Motor neuron (in vitro differentiated cells): ENCODE data around the gene SFT2D1. TPM values are rescaled to one million over a fixed set of nuclear protein-coding genes. Genes with fewer than 3 reads are reported as not detected.
"Not testable (repeated sequence)": the region's sequence is repeated elsewhere in the genome, so short reads cannot be mapped to it uniquely, and the experiment has no call there.

Source experiments
- ATAC-seq, 8 experiments: fragments of 200-7000 bp; cut with Tn5 transposase; replicated peaks in 6 of 8; 2 replicates each; pipeline ENCODE4 v1.8.0; 2021; ENCODE audit warnings: mild to moderate bottlenecking in 8 of 8, moderate library complexity in 8 of 8
- H3K27ac ChIP-seq, 2 donors: fragments of 250-450 bp; sonication (Bioruptor Pico); 2 replicates each; pipeline ENCODE4 v1.9.0; 2021; ENCODE audit warnings: antibody characterized with exemption in 2 of 2, mild to moderate bottlenecking in 2 of 2, moderate library complexity in 1 of 2
- H3K4me1 ChIP-seq, 2 donors: fragments of 250-450 bp; sonication (Bioruptor Pico); replicated peaks in 1 of 2; 2 replicates each; pipeline ENCODE4 v1.6.1; 2021; ENCODE audit warnings: antibody characterized with exemption in 2 of 2, mild to moderate bottlenecking in 2 of 2, moderate library complexity in 1 of 2
- H3K4me3 ChIP-seq, 5 donors: fragments of 250-450 bp; sonication (Bioruptor Pico); 2 replicates each; pipeline ENCODE4 v1.9.0; 2021; ENCODE audit warnings: antibody characterized with exemption in 5 of 5, mild to moderate bottlenecking in 5 of 5, moderate library complexity in 4 of 5
- WGBS, 10 experiments: fragments of 450-650 bp; shearing (Covaris generic); methylation state at CpG; one replicate each; pipeline ENCODE4 v1.0.0; 2022; 5-methylcytosine and 5-hydroxymethylcytosine counted together
- in situ Hi-C, 9 experiments: fragments of 400-800 bp; cut with MboI; loops; one replicate each; pipeline ENCODE4 v1.15.0; 2021; ENCODE audit warnings: low sequenced_read_pairs in 9 of 9, low pct_unique_long_range_greater_than_20kb in 2 of 9; ENCODE audit not compliant: unreplicated experiment in 9 of 9
- total RNA-seq, 8 experiments: library from RNA; unstranded; fragments of 300-600 nt; gene quantifications; 2 replicates each; pipeline versions ENCODE4 v1.2.3 to v1.2.4, GENCODE V29; 2022

Gene SFT2D1
- 10 to 100 TPM; 21.4 to 53.5 (median 29.1) TPM for total RNA-seq

DNA sequence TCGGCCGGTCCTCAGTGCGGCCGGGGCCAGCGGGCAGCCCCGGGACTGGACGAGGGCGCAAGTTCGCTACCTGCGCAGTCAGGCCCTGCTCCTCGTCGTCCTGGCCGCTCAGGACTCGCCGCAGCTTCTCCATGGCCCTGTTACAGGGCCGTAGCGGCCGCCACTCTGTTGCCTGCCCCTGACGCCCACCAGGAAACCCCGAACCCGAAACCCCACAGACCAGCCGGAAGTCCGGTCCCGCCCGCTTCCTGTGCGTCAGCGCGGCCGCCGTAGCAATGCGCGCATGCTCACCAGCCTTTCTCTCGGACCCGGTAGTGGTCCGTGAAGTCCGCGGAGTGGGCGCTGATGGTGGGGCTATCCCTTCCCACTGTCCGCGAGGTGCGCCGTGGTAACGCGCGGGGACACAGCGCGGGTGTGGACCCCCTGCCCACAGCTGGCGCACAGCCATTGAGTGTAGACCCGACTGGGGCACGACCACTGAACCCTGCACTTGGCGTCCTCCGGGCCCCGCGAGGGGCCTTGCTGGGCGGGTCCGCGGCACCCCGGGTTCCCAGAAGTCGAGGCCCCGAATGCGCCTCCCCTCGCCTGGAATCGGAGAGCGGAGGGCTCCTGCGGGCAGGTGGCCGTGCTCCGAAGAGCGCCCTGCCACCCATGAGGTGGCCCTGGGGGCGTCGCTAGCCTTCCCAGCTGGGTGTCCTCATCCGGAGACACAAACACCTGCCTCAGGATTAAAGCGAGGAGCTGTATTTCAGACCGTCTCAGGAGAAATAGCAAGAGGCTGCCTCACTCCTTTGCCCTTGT, at the start of gene SFT2D1:
TSS of gene SFT2D1 (minus strand) at position 197 of the 801 bp plus-strand sequence. CDS start at position 133, 64 bp downstream.
- H3K4me1 ChIP-seq, result peaks cover 9 to 20% of the 10 kb centered on the region in 2 donors
- H3K27ac ChIP-seq, result peak within 1 kb of the TSS; percentile 66 to 86
- in situ Hi-C loops, result no loop called here
- 0 to 1% (median 0%) methylated on average over 1 to 22 of the region's 73 CpGs; no CpG with 5 or more reads in 5 of the 10 experiments for WGBS, 10 experiments
- H3K4me3 ChIP-seq, result peak within 1 kb of the TSS; percentile 68 to 98 (median 88)
- ATAC-seq, result peak; percentile 93 to 99 (median 98)

DNA sequence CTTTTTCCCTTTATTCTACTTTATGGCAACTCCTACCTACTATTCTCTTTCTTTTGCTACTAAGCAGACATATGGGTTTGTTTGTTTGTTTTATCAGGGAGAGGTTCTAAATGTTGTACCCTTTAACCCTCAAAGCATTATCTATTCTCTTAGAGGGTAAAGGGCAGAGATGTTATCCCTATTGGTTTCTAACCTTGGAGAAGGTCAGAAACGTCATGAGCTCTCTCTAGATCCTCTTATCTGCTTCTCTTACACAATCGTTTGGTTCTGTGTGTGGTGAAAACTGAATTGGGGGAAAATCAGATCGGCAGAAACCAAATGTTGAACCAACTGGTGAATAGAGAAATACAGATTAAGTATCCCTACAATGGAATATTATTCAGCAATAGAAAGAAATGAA, 46.8 kb upstream of the SFT2D1 start:
- no peak for ATAC-seq
- H3K27ac ChIP-seq, result no peak overlapping the region
- in situ Hi-C loops, result loop anchor here in 3 of 9 experiments (10.0 to 25.0 kb wide), 3 partner anchors 102 to 227 kb away; partner anchors contain the start of gene TBXT (in 1 of the 3)
- peaks cover 0 to 1% of the 10 kb centered on the region in 2 donors for H3K4me1 ChIP-seq
- H3K4me3 ChIP-seq, result no peak overlapping the region
- WGBS, 10 experiments, result 17 to 83% (median 67%) methylated on average over 1 to 3 of the region's 3 CpGs; no CpG with 5 or more reads in 1 of the 10 experiments

DNA sequence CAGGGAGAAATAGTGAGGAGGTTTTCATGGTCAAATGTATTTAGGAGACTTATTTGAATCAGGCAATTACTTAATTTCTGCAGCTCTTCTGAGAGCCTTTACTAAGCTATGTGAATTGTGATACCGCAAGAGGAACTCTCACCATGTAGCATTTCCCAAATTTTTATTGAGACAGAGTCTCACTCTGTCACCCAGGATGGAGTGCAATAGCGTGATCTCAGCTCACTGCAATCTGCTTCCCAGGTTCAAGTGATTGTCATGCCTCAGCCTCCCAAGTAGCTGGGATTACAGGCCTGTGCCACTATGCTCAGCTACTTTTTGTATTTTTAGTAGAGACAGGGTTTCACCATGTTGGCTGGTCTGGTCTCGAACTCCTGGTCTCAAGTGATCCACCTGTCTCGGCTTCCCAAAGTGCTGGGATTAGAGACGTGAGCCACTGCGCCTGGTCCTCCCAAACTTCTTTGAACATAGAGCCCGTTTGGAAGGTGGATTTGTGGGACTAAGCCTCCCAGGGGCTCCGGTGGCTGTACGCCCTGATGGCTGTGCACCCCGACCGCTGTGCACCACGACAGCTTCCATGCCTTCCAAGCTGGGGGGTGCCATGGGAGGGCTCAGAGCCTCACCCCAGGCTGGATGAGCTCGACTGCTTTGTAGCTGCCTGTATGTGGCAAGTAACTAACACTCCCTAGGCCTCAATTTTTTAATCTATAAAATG, 46.1 kb upstream of the SFT2D1 start:
- H3K27ac ChIP-seq, result no peak overlapping the region
- in situ Hi-C loops, result loop anchor here in 3 of 9 experiments (10.0 to 25.0 kb wide), 3 partner anchors 101 to 226 kb away; partner anchors contain the start of gene TBXT (in 1 of the 3)
- ATAC-seq, result no peak
- H3K4me3 ChIP-seq, result no peak overlapping the region
- H3K4me1 ChIP-seq, result peaks cover 0 to 4% of the 10 kb centered on the region in 2 donors
- 71 to 100% (median 90%) methylated on average over 1 to 7 of the region's 13 CpGs; no CpG with 5 or more reads in 4 of the 10 experiments for WGBS, 10 experiments

DNA sequence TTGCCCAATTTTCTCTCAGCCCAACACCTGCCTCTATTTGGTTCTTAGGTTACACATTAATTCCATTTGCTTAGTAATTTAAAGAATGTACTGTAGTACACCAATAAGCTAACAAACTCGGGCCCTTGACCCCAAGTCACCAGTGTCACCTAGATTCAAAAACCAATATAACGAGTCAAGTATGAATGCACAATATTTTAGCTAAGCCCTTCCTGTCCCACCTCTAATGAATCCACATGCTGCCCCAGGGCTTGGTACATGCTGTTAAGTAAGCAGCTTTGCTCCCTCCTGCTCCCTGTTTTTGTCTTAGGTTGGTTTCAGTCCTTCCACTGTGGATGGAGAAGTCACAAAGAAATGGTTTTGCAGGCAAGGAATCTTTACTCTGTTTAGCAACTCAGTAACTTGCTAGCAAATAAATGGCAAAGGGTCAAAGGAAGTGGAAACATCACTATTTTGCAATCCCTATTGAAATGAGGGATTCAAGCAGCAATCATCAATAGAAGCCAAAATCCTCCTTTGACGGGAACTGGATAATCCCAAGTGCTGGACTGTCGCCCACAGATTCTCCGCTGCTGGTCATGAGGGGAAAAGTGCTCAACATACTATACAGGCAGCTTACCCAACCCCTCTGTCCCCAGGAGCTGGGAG, 45.4 kb upstream of the SFT2D1 start:
- in situ Hi-C loops, result loop anchor here in 3 of 9 experiments (10.0 to 25.0 kb wide), 3 partner anchors 100 to 225 kb away; partner anchors contain the start of gene TBXT (in 1 of the 3)
- Histone ChIP-seq H3K4me3 (no peak overlapping the region), H3K27ac (no peak overlapping the region), H3K4me1 (peaks cover 0 to 4% of the 10 kb centered on the region in 2 donors)
- 49 to 93% (median 80%) methylated on average over 1 to 4 of the region's 5 CpGs; no CpG with 5 or more reads in 3 of the 10 experiments for WGBS, 10 experiments
- ATAC-seq, result no peak

DNA sequence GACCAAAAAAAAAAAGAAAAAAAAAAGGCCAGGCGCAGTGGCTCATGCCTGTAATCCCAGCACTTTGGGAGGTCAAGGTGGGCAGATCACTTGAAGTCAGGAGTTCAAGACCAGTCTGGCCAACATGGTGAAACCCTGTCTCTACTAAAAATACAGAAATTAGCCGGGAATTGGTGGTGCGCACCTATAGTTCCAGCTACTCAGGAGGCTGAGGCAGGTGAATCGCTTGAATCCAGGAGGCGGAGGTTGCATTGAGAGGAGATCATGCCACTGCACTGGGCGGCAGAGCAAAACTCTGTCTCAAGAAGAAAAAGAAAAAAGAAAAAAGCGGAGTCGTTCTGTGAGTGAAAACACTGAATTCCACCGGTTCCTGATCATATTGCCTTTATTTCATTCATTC, 44.8 kb upstream of the SFT2D1 start:
- not testable (repeated sequence) for H3K4me3 ChIP-seq, H3K27ac ChIP-seq, ATAC-seq, H3K4me1 ChIP-seq
- in situ Hi-C loops, result loop anchor here in 3 of 9 experiments (10.0 to 25.0 kb wide), 3 partner anchors 100 to 225 kb away; partner anchors contain the start of gene TBXT (in 1 of the 3)
- 84 to 100% (median 92%) methylated on average over 1 to 9 of the region's 9 CpGs; no CpG with 5 or more reads in 1 of the 10 experiments for WGBS, 10 experiments

DNA sequence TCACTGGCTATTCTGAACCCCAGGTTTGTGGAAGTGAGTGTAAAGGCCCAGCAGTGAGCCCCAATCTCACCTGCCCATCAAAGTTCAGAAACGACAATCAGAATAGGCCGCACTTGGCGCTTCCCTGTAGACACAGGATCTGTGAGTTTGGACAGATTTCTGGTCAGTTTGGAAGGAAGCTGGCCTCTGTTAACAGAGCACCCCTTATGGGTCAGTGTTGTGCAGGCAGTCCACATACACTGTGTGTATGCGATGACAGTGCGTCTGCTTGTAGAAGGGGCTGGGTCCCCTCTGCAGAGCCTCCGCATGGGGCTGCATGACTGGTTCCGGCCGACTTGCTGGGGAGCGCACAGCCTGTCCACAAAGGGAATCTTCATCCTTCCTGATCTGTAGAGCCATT, 43.8 kb upstream of the SFT2D1 start:
- 82 to 100% (median 95%) methylated on average over 1 to 9 of the region's 9 CpGs; no CpG with 5 or more reads in 4 of the 10 experiments for WGBS, 10 experiments
- in situ Hi-C loops, result loop anchor here in 3 of 9 experiments (10.0 to 25.0 kb wide), 3 partner anchors 99 to 224 kb away; partner anchors contain the start of gene TBXT (in 1 of the 3)

DNA sequence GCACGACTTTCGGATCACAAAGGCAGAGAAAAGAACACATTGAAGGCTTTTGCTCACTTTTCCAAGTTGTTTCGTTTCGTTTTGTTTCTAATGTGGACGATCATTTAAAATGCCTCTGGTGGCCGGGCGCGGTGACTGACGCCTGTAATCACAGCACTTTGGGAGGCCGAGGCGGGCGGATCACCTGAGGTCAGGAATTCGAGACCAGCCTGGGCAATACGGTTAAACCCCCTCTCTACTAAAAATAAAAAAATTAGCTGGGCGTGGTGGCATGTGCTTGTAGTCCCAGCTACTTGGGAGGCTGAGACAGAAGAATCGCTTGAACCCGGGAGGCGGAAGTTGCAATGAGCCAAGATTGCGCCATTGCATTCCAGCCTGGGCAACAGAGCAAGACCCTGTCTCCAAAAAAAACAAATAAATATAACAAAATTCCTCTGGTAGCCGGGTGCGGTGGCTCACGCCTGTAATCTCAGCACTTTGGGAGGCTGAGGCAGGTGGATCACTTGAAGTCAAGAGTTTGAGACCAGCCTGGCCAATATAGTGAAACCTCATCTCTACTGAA, 41.5 kb upstream of the SFT2D1 start:
- in situ Hi-C loops, result loop anchor here in 3 of 9 experiments (10.0 to 25.0 kb wide), 3 partner anchors 97 to 222 kb away; partner anchors contain the start of gene TBXT (in 1 of the 3)
- not testable (repeated sequence) for H3K4me1 ChIP-seq
- 0 to 78% (median 16%) methylated on average over 3 to 19 of the region's 22 CpGs for WGBS, 10 experiments
- Histone ChIP-seq H3K4me3 (peak overlapping the region; percentile 60 to 94 (median 74)), H3K27ac (peak overlapping the region; percentile 89 to 96)
- ATAC-seq, result peak in 2 of 8 experiments; percentile 2 to 3

More for the DNA sequence above, 43.8 kb upstream of the SFT2D1 start:
- no peak for ATAC-seq
- no peak overlapping the region for H3K4me3 ChIP-seq
- no peak overlapping the region for H3K27ac ChIP-seq
- peaks cover 0 to 7% of the 10 kb centered on the region in 2 donors for H3K4me1 ChIP-seq

DNA sequence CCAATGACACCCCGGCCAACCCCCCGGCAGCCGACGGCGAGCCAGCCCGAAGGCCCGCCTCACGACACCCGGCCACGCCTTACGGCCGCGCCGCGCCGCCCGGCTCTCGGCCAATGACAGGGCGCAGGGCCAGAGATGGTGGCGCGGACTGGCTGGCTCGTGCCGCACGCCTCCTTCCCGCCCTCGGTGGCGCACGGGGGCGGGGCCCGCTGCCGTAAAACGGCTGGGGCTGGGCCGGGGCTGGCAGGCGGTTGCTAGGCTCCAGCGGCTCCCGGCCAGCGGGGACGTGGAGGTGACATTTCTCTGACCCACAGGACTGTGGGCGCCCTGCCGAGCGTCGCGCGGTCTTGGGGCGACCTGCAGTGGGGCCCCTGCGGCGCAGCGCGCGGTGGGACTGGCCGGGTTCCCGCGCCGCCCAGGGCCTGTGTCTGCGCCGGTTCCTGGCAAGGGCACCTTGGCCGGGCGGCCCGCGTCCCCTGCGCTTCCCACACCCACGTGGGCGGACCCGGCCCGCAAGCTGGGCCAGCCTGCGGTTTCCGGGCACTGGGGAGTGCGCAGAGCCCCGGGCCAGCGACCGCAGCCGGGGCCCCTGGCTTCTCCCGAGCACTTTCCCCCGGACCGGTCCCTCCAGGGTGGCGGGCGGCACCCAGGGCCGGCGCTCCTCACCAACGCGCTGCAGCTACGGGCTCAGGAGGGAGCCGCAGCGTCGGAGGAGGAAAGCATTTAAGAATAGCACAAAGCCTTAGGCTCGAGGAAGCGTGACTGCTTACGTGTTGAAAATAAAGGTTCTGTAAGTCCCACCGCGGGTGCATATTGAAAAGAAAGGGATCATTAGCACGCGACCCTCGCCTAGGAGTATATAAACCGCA, 40.8 kb upstream of the SFT2D1 start, which contains the start of gene MPC1:
TSS of gene MPC1 (minus strand) at position 8 of the 869 bp plus-strand sequence. CDS start 64 bp downstream, outside the sequence.
- ATAC-seq, result peak; percentile 88 to 95 (median 90)
- Histone ChIP-seq H3K4me3 (peak within 1 kb of the TSS; percentile 60 to 94 (median 74)), H3K4me1 (peaks cover 0 to 9% of the 10 kb centered on the region in 2 donors), H3K27ac (peak within 1 kb of the TSS; percentile 89 to 96)
- in situ Hi-C loops, result loop anchor here in 3 of 9 experiments (10.0 to 25.0 kb wide), 3 partner anchors 96 to 221 kb away; partner anchors contain the start of gene TBXT (in 1 of the 3)
- WGBS, 10 experiments, result 0 to 3% (median 0%) methylated on average over 3 to 18 of the region's 94 CpGs; no CpG with 5 or more reads in 1 of the 10 experiments

DNA sequence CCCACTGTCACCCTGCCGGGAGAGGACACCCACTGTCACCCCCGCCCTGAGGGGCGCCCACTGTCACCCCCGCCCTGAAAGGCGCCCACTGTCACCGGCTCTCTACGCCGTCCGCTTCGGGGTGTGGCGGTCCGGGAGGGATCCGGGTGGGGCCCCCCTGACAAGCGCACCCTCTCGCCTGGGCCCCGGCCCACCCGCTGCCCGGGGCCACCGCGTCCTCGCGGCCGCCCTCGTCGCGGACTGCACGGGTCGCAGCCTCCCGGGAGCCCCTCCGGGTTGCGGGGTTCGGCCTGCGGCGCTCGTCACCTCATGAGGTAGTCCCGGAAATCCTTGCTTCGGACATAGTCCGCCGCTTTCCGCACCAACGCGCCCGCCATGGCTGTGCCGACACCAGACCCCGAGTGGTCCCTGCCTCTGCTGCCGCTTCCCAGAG, 40.2 kb upstream of the SFT2D1 start:
- no CpG with 5 or more reads among the region's 46 CpGs for WGBS, 10 experiments
- Histone ChIP-seq H3K27ac (peak overlapping the region; percentile 72 to 89), H3K4me1 (peaks cover 0 to 9% of the 10 kb centered on the region in 2 donors), H3K4me3 (peak overlapping the region; percentile 60 to 94 (median 74))
- in situ Hi-C loops, result loop anchor here in 3 of 9 experiments (10.0 to 25.0 kb wide), 3 partner anchors 95 to 220 kb away; partner anchors contain the start of gene TBXT (in 1 of the 3)
- ATAC-seq, result peak; percentile 12 to 45 (median 36)

DNA sequence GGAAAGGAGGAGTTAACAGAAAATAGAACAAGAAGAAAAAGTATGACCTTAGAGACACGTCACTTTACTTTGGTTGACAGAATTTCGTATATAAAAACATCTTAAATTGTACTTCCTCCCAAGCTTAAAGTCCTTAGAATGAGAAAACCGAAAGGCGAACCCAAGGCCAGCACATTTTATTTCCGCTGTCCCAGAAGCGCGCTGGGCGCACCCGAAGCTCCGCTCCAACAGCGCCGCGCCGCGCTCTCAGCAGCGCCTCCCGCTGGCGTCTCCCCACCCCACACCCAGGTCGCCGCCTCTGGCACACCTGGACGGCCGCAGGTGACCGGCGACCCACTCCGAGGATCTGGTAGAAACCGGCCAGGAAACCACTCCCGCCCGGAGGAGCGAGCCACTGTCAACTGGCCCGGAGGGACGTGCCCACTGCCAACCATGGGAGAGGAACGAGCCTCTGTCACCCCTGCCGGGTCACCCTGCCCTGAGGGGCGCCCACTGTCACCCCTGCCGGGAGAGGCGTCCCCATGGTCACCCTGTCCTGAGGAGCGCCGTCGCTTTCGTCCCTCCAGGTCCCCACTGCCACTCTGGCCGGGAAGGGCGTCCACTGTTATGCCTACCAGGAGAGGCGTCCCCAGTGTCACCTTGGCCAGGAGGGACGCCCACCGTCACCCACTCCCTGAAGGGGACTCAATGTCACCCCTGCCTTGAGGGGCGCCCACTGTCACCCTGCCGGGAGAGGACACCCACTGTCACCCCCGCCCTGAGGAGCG, 39.6 kb upstream of the SFT2D1 start:
- peak overlapping the region; percentile 72 to 89 for H3K27ac ChIP-seq
- 0 to 7% (median 0%) methylated on average over 3 to 16 of the region's 49 CpGs; no CpG with 5 or more reads in 1 of the 10 experiments for WGBS, 10 experiments
- H3K4me1 ChIP-seq, result peaks cover 0 to 9% of the 10 kb centered on the region in 2 donors
- in situ Hi-C loops, result loop anchor here in 3 of 9 experiments (10.0 to 25.0 kb wide), 3 partner anchors 95 to 220 kb away; partner anchors contain the start of gene TBXT (in 1 of the 3)
- peak overlapping the region; percentile 60 to 94 (median 74) for H3K4me3 ChIP-seq
- ATAC-seq, result peak; percentile 9 to 29 (median 16)
